Esophagus muscularis mucosa (tissue), 4 donors: ENCODE data around the gene PARD6G. TPM values are rescaled to one million over a fixed set of nuclear protein-coding genes. Genes with fewer than 3 reads are reported as not detected.
"Not testable (repeated sequence)": the region's sequence is repeated elsewhere in the genome, so short reads cannot be mapped to it uniquely, and the experiment has no call there.

Source experiments
- DNase-seq: peaks from one replicate; pipeline ENCODE4 v3.0.0-alpha.2; 2017; ENCODE audit errors: extremely low spot score
- H3K27ac ChIP-seq, 4 donors: fragments of 200-600 bp; sonication (generic); replicated peaks in 1 of 4; 1 replicate in 3 of 4; 2 replicates in 1 of 4; pipeline ENCODE4 v1.5.1; 2016 to 2019; ENCODE audit warnings: mild to moderate bottlenecking in 1 of 4
- H3K27me3 ChIP-seq, 4 donors: fragments of 200-600 bp; sonication (generic); one replicate each; pipeline versions ENCODE4 v1.5.1 to v1.6.0; 2016 to 2019
- H3K36me3 ChIP-seq, 4 donors: fragments of 200-600 bp; sonication (generic); one replicate each; pipeline ENCODE4 v1.5.1; 2016 to 2019
- H3K4me1 ChIP-seq, 4 donors: fragments of 200-600 bp; sonication (generic); one replicate each; pipeline ENCODE4 v1.5.1; 2016 to 2019
- H3K4me3 ChIP-seq, 4 donors: fragments of 200-600 bp; sonication (generic); 1 replicate in 2 of 4; 2 replicates in 2 of 4; pipeline ENCODE4 v1.5.1; 2016 to 2019; ENCODE audit warnings: mild to moderate bottlenecking in 4 of 4, moderate library complexity in 1 of 4
- H3K9me3 ChIP-seq, 4 donors: fragments of 200-600 bp; sonication (generic); 1 replicate in 3 of 4; 2 replicates in 1 of 4; pipeline ENCODE4 v1.5.1; 2016 to 2019
- EP300 ChIP-seq: sonication (generic); formaldehyde crosslinking; IDR thresholded peaks from one replicate; pipeline ENCODE4 v1.6.1; 2017; ENCODE audit warnings: antibody characterized with exemption
- POLR2A ChIP-seq: fragments of 450-650 bp; IDR thresholded peaks from one replicate; pipeline ENCODE4 v1.6.1; 2017; ENCODE audit warnings: antibody characterized with exemption, moderate library complexity, mild to moderate bottlenecking, low read depth
- POLR2AphosphoS5 ChIP-seq, 2 donors: sonication (generic); formaldehyde crosslinking; IDR thresholded peaks; one replicate each; pipeline ENCODE4 v1.6.1; 2017; ENCODE audit warnings: antibody characterized with exemption in 2 of 2
- WGBS: methylation state at CpG from one replicate; pipeline ENCODE4 v1.1.5; 2018; 5-methylcytosine and 5-hydroxymethylcytosine counted together
- intact Hi-C: fragments of 100-400 bp; cut with DNase I; formaldehyde crosslinking; loops from one replicate; pipeline ENCODE4 v1.15.1; 2023
- total RNA-seq, 4 donors: library from RNA; depleted of rRNA; stranded (reverse); fragments of >200 nt; gene quantifications; one replicate each; pipeline versions ENCODE4 v1.1.0 to v1.2.1, GENCODE V29; 2016
- TF ChIP-seq, protein P1 (sequence below), 3 experiments: fragments of 200-600 bp in 2 of 3; fragments of 450-650 bp in 1 of 3; sonication (generic) in 2 of 3; IDR thresholded peaks; one replicate each; pipeline ENCODE4 v1.5.1; 2017 to 2019; ENCODE audit warnings: antibody characterized with exemption in 3 of 3, mild to moderate bottlenecking in 2 of 3, moderate library complexity in 1 of 3

PARD6G gene
- total RNA-seq, 4 donors from 2014 or later, result 5.4 to 11.3 (median 10.4) TPM

DNA sequence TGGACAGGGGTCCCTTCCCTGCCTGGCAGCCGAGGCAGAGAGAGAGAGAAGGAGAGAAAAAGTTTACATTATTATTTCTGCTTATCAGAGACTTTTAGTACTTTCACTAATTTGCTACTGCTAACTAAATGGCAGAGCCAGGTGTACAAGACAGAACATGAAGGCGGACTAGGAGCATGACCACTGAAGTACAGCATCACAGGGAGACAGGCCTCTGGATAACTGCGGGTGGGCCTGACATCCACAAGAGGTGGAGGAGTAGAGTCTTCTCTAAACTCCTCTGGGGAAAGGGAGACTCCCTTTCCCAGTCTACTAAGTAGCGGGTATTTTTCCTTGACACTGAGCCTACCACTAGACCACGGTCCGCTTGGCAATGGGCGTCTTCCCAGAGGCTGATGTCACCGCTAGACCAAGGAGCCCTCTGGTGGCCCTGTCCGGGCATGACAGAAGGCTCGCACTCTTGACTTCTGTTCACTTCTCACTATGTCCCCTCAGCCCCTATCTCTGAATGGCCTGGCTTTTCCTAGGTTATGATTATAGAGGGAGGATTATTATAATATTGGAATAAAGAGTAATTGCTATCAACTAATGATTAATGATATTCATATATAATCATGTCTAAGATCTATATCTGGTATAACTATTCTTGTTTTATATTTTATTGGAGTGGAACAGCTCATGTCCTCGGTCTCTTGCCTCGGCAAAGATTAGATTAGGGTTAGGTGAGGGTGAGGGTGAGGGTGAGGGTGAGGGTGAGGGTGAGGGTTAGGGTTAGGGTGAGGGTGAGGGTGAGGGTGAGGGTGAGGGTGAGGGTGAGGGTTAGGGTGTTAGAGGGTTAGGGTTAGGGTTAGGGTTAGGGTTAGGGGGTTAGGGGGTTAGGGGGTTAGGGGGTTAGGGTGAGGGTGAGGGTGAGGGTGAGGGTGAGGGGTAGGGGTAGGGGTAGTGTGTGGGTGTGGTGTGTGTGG lies 10.5 kb upstream of the PARD6G start:
- DNase-seq, H3K27me3 ChIP-seq, H3K9me3 ChIP-seq, H3K36me3 ChIP-seq, H3K4me3 ChIP-seq, intact Hi-C loops, H3K27ac ChIP-seq, H3K4me1 ChIP-seq: not testable (repeated sequence)
- TF ChIP-seq, protein P1, sequence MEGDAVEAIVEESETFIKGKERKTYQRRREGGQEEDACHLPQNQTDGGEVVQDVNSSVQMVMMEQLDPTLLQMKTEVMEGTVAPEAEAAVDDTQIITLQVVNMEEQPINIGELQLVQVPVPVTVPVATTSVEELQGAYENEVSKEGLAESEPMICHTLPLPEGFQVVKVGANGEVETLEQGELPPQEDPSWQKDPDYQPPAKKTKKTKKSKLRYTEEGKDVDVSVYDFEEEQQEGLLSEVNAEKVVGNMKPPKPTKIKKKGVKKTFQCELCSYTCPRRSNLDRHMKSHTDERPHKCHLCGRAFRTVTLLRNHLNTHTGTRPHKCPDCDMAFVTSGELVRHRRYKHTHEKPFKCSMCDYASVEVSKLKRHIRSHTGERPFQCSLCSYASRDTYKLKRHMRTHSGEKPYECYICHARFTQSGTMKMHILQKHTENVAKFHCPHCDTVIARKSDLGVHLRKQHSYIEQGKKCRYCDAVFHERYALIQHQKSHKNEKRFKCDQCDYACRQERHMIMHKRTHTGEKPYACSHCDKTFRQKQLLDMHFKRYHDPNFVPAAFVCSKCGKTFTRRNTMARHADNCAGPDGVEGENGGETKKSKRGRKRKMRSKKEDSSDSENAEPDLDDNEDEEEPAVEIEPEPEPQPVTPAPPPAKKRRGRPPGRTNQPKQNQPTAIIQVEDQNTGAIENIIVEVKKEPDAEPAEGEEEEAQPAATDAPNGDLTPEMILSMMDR (IDR thresholded peaks at IDR 0.05), result peak; percentile 81 to 90 (median 88)
- 46% methylated on average over 12 of the region's 12 CpGs for WGBS

DNA sequence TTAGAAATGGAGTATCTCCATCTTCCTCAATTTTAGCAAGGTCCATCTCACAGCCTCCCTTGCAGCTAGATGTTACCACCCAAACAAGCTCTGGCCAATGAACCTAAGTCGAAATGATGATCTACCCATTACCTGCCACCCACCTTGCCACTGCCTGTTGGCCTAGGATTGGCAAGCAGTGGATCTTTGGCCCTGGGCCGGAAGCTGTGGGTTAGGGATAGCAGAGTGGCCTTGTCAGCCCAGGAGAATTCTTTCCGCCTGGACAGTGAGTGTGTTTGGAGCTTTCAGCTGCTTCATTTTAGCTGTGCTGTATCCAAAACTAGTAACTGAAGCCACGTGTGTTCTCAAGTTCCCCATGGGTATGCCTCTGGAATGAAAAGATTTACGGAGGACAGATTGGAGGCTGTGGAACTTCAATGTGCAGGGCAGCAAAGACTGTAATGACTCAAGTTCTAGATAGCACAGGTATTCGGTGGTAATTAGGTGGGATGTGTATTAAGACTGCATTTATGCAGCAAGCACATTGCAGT lies 7.7 kb upstream of the PARD6G start:
- Histone ChIP-seq H3K4me3 (no peak overlapping the region), H3K27ac (no peak overlapping the region), H3K36me3 (no peaks in the 10 kb centered on the region), H3K9me3 (no peaks in the 10 kb centered on the region), H3K4me1 (peaks cover 0 to 4% (median 0%) of the 10 kb centered on the region in 4 donors), H3K27me3 (no peaks in the 10 kb centered on the region)
- intact Hi-C loops, result no loop called here
- no peak for TF ChIP-seq EP300
- TF ChIP-seq POLR2A, result no peak
- TF ChIP-seq, protein P1 (IDR thresholded peaks at IDR 0.05), result no peak
- TF ChIP-seq POLR2AphosphoS5 (IDR thresholded peaks at IDR 0.05), result no peak
- 69% methylated on average over 6 of the region's 6 CpGs for WGBS
- no peak for DNase-seq

DNA sequence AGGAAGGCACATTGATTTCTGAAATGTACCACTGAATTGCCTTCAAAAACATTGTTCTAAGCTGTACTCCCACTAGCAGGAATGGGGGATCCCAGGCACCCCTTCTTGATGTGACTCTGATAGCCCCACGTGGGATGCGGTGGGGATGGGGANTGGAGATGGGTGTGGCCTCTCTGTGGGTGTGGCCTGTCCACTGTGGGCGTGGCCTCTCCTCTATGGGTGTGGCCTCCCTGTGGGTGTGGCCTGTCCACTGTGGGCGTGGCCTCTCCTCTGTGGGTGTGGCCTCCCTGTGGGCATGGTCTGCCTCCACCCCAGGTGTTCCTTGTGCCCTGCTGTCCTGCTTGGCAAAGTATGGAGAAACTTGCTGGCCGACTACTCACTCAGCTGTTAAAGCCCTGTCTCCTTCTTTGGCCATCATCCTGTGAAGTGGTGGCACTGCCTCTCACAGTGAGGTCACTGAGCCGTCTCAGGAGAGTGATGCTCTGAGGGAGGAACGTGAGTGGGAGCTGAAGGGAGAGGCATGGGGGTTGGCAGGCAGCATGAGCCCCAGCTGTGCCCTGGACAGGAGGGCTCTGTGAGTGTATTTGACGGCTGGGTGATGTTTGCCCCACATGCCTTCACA lies 6.7 kb upstream of the PARD6G start:
- H3K4me1 ChIP-seq, result peaks cover 0 to 4% (median 0%) of the 10 kb centered on the region in 4 donors
- H3K27me3 ChIP-seq, result no peaks in the 10 kb centered on the region
- intact Hi-C loops, result no loop called here
- TF ChIP-seq EP300 (no peak), POLR2AphosphoS5 (IDR thresholded peaks at IDR 0.05) (no peak), POLR2A (no peak)
- TF ChIP-seq, protein P1 (IDR thresholded peaks at IDR 0.05), result no peak
- H3K9me3 ChIP-seq, result no peaks in the 10 kb centered on the region
- no peak overlapping the region for H3K27ac ChIP-seq
- H3K4me3 ChIP-seq, result no peak overlapping the region
- WGBS, result 74% methylated on average over 7 of the region's 8 CpGs
- DNase-seq, result no peak
- H3K36me3 ChIP-seq, result no peaks in the 10 kb centered on the region

DNA sequence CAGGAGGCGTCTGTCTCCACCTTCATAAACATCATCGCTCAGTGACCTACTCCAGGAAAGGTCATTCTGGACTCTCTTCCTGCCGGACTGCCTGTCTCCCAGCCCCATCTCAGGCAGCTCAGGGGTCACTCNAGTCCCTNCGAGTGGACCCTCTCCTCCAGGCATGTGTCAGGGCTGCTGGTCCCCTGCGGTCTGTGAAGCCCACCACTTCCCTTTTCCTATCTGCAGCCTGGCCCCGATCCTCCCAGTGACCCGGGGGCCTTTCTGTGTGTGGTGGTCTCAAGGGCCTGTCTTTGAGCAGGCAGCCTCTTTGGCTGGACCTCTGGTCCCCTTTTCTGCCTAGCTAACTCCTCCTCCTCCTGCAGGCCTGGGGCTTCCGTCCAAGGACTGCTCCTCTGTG lies 5.9 kb upstream of the PARD6G start:
- intact Hi-C loops, result no loop called here
- Histone ChIP-seq H3K4me1 (peaks cover 0 to 4% (median 0%) of the 10 kb centered on the region in 4 donors), H3K27ac (no peak overlapping the region), H3K4me3 (no peak overlapping the region), H3K27me3 (no peaks in the 10 kb centered on the region), H3K36me3 (no peaks in the 10 kb centered on the region), H3K9me3 (no peaks in the 10 kb centered on the region)
- DNase-seq, result no peak
- WGBS, result 89% methylated on average over 7 of the region's 8 CpGs
- no peak for TF ChIP-seq EP300
- TF ChIP-seq, protein P1 (IDR thresholded peaks at IDR 0.05), result no peak
- TF ChIP-seq POLR2A, result no peak
- TF ChIP-seq POLR2AphosphoS5 (IDR thresholded peaks at IDR 0.05), result no peak
